ENCODE data around the gene KCNK17.
A peak's percentile ranks its signal among the peaks of the same experiment; 100 is the strongest.

Gene KCNK17

GRCh38 chr6:39339868-39340550 lies 25.8 kb upstream of the KCNK17 start:
- no peak overlapping the region for H3K4me3 ChIP-seq (ENCODE audit: low read depth, low read length)
- DNase-seq (ENCODE audit: low read depth): no peak
- TF ChIP-seq CTCF (IDR thresholded peaks at IDR 0.05; ENCODE audit: low read depth, low read length) (no peak), MAX (IDR thresholded peaks at IDR 0.05; ENCODE audit: low read depth, low read length) (no peak), MYC (IDR thresholded peaks at IDR 0.05; ENCODE audit: low read depth, low read length) (no peak), POLR2A (IDR thresholded peaks at IDR 0.05; ENCODE audit: extremely low read depth, insufficient read length) (no peak)

GRCh38 chr6:39339096-39339867 lies 25.1 kb upstream of the KCNK17 start:
- H3K4me3 ChIP-seq (ENCODE audit: low read depth, low read length): no peak overlapping the region
- TF ChIP-seq MAX (IDR thresholded peaks at IDR 0.05; ENCODE audit: low read depth, low read length) (no peak), MYC (IDR thresholded peaks at IDR 0.05; ENCODE audit: low read depth, low read length) (no peak), CTCF (IDR thresholded peaks at IDR 0.05; ENCODE audit: low read depth, low read length) (no peak), POLR2A (IDR thresholded peaks at IDR 0.05; ENCODE audit: extremely low read depth, insufficient read length) (no peak)

GRCh38 chr6:39338397-39338796 lies 24.2 kb upstream of the KCNK17 start:
- no peak for TF ChIP-seq POLR2A (IDR thresholded peaks at IDR 0.05; ENCODE audit: extremely low read depth, insufficient read length)
- no peak for TF ChIP-seq MAX (IDR thresholded peaks at IDR 0.05; ENCODE audit: low read depth, low read length)
- no peak for TF ChIP-seq CTCF (IDR thresholded peaks at IDR 0.05; ENCODE audit: low read depth, low read length)
- TF ChIP-seq MYC (IDR thresholded peaks at IDR 0.05; ENCODE audit: low read depth, low read length): no peak
- no peak for DNase-seq (ENCODE audit: low read depth)
- H3K4me3 ChIP-seq (ENCODE audit: low read depth, low read length): no peak overlapping the region

More at GRCh38 chr6:39339096-39339867, 25.1 kb upstream of the KCNK17 start:
- DNase-seq (ENCODE audit: low read depth): no peak

- no peak overlapping the region for H3K4me3 ChIP-seq (ENCODE audit: low read depth, low read length)
- no peak for TF ChIP-seq MYC (IDR thresholded peaks at IDR 0.05; ENCODE audit: low read depth, low read length)
- TF ChIP-seq MAX (IDR thresholded peaks at IDR 0.05; ENCODE audit: low read depth, low read length): no peak
- no peak for TF ChIP-seq POLR2A (IDR thresholded peaks at IDR 0.05; ENCODE audit: extremely low read depth, insufficient read length)
- TF ChIP-seq CTCF (IDR thresholded peaks at IDR 0.05; ENCODE audit: low read depth, low read length): no peak
- DNase-seq (ENCODE audit: low read depth): peak; percentile 59
Observed at GRCh38 chr6:39335780-39336545, 21.7 kb upstream of the KCNK17 start.

GRCh38 chr6:39333644-39334438 lies 19.6 kb upstream of the KCNK17 start:
- TF ChIP-seq CTCF (IDR thresholded peaks at IDR 0.05; ENCODE audit: low read depth, low read length) (no peak), MAX (IDR thresholded peaks at IDR 0.05; ENCODE audit: low read depth, low read length) (no peak), MYC (IDR thresholded peaks at IDR 0.05; ENCODE audit: low read depth, low read length) (no peak), POLR2A (IDR thresholded peaks at IDR 0.05; ENCODE audit: extremely low read depth, insufficient read length) (no peak)
- no peak overlapping the region for H3K4me3 ChIP-seq (ENCODE audit: low read depth, low read length)
- DNase-seq (ENCODE audit: low read depth): no peak

Data from NB4 (cell line).